Measurements from ENCODE around the gene DUSP22.

DUSP22 gene

GRCh38 chr6:327538-328116 is 35.3 kb downstream of the DUSP22 start:
- H3K4me1 ChIP-seq (ENCODE audit: control insufficient read depth, insufficient read depth, low read length), result no peaks in the 10 kb centered on the region
- H3K36me3 ChIP-seq (ENCODE audit: control insufficient read depth, insufficient read depth, low read length), result no peaks in the 10 kb centered on the region
- no peak overlapping the region for H3K9ac ChIP-seq (ENCODE audit: low read depth, low read length)
- no peak overlapping the region for H3K27ac ChIP-seq (ENCODE audit: low read depth, low read length)
- peaks cover 69% of the 10 kb centered on the region for H3K9me3 ChIP-seq (ENCODE audit: control insufficient read depth, insufficient read depth, low read length)
- H3K27me3 ChIP-seq (ENCODE audit: control insufficient read depth, insufficient read depth, low read length), result no peaks in the 10 kb centered on the region
- no peak overlapping the region for H3K4me3 ChIP-seq (ENCODE audit: low read depth, low read length)

- Histone ChIP-seq H3K9me3 (ENCODE audit: control insufficient read depth, insufficient read depth, low read length) (peaks cover 68% of the 10 kb centered on the region), H3K4me1 (ENCODE audit: control insufficient read depth, insufficient read depth, low read length) (no peaks in the 10 kb centered on the region), H3K27me3 (ENCODE audit: control insufficient read depth, insufficient read depth, low read length) (no peaks in the 10 kb centered on the region), H3K27ac (ENCODE audit: low read depth, low read length) (no peak overlapping the region), H3K36me3 (ENCODE audit: control insufficient read depth, insufficient read depth, low read length) (no peaks in the 10 kb centered on the region), H3K4me3 (ENCODE audit: low read depth, low read length) (no peak overlapping the region), H3K9ac (ENCODE audit: low read depth, low read length) (no peak overlapping the region)
Measured at GRCh38 chr6:328136-328670, 35.9 kb downstream of the DUSP22 start.

- no peaks in the 10 kb centered on the region for H3K27me3 ChIP-seq (ENCODE audit: control insufficient read depth, insufficient read depth, low read length)
- H3K4me3 ChIP-seq (ENCODE audit: low read depth, low read length), result no peak overlapping the region
- no peaks in the 10 kb centered on the region for H3K36me3 ChIP-seq (ENCODE audit: control insufficient read depth, insufficient read depth, low read length)
- no peaks in the 10 kb centered on the region for H3K4me1 ChIP-seq (ENCODE audit: control insufficient read depth, insufficient read depth, low read length)
- H3K9me3 ChIP-seq (ENCODE audit: control insufficient read depth, insufficient read depth, low read length), result peaks cover 72% of the 10 kb centered on the region
- H3K27ac ChIP-seq (ENCODE audit: low read depth, low read length), result no peak overlapping the region
- no peak overlapping the region for H3K9ac ChIP-seq (ENCODE audit: low read depth, low read length)
Measured at GRCh38 chr6:328924-329323, 36.6 kb downstream of the DUSP22 start.

GRCh38 chr6:329888-330691 is 37.8 kb downstream of the DUSP22 start:
- no peak overlapping the region for H3K27ac ChIP-seq (ENCODE audit: low read depth, low read length)
- no peak overlapping the region for H3K9ac ChIP-seq (ENCODE audit: low read depth, low read length)
- no peaks in the 10 kb centered on the region for H3K4me1 ChIP-seq (ENCODE audit: control insufficient read depth, insufficient read depth, low read length)

GRCh38 chr6:330948-331347 is 38.7 kb downstream of the DUSP22 start:
- Histone ChIP-seq H3K4me1 (ENCODE audit: control insufficient read depth, insufficient read depth, low read length) (no peaks in the 10 kb centered on the region), H3K9me3 (ENCODE audit: control insufficient read depth, insufficient read depth, low read length) (peaks cover 72% of the 10 kb centered on the region), H3K27me3 (ENCODE audit: control insufficient read depth, insufficient read depth, low read length) (no peaks in the 10 kb centered on the region), H3K9ac (ENCODE audit: low read depth, low read length) (no peak overlapping the region), H3K36me3 (ENCODE audit: control insufficient read depth, insufficient read depth, low read length) (no peaks in the 10 kb centered on the region), H3K27ac (ENCODE audit: low read depth, low read length) (no peak overlapping the region), H3K4me3 (ENCODE audit: low read depth, low read length) (no peak overlapping the region)

More at GRCh38 chr6:329888-330691, 37.8 kb downstream of the DUSP22 start:
- H3K4me3 ChIP-seq (ENCODE audit: low read depth, low read length), result no peak overlapping the region
- no peaks in the 10 kb centered on the region for H3K27me3 ChIP-seq (ENCODE audit: control insufficient read depth, insufficient read depth, low read length)
- peaks cover 68% of the 10 kb centered on the region for H3K9me3 ChIP-seq (ENCODE audit: control insufficient read depth, insufficient read depth, low read length)
- no peaks in the 10 kb centered on the region for H3K36me3 ChIP-seq (ENCODE audit: control insufficient read depth, insufficient read depth, low read length)

GRCh38 chr6:331622-332521 is 39.6 kb downstream of the DUSP22 start:
- Histone ChIP-seq H3K9me3 (ENCODE audit: control insufficient read depth, insufficient read depth, low read length) (peaks cover 77% of the 10 kb centered on the region), H3K27me3 (ENCODE audit: control insufficient read depth, insufficient read depth, low read length) (no peaks in the 10 kb centered on the region), H3K9ac (ENCODE audit: low read depth, low read length) (no peak overlapping the region), H3K4me3 (ENCODE audit: low read depth, low read length) (no peak overlapping the region), H3K27ac (ENCODE audit: low read depth, low read length) (no peak overlapping the region), H3K4me1 (ENCODE audit: control insufficient read depth, insufficient read depth, low read length) (no peaks in the 10 kb centered on the region), H3K36me3 (ENCODE audit: control insufficient read depth, insufficient read depth, low read length) (no peaks in the 10 kb centered on the region)

GRCh38 chr6:332671-333070 is 40.4 kb downstream of the DUSP22 start:
- Histone ChIP-seq H3K4me3 (ENCODE audit: low read depth, low read length) (no peak overlapping the region), H3K9ac (ENCODE audit: low read depth, low read length) (no peak overlapping the region), H3K27ac (ENCODE audit: low read depth, low read length) (no peak overlapping the region), H3K36me3 (ENCODE audit: control insufficient read depth, insufficient read depth, low read length) (no peaks in the 10 kb centered on the region), H3K9me3 (ENCODE audit: control insufficient read depth, insufficient read depth, low read length) (peaks cover 77% of the 10 kb centered on the region), H3K27me3 (ENCODE audit: control insufficient read depth, insufficient read depth, low read length) (no peaks in the 10 kb centered on the region), H3K4me1 (ENCODE audit: control insufficient read depth, insufficient read depth, low read length) (no peaks in the 10 kb centered on the region)

- Histone ChIP-seq H3K27ac (ENCODE audit: low read depth, low read length) (no peak overlapping the region), H3K36me3 (ENCODE audit: control insufficient read depth, insufficient read depth, low read length) (no peaks in the 10 kb centered on the region), H3K27me3 (ENCODE audit: control insufficient read depth, insufficient read depth, low read length) (no peaks in the 10 kb centered on the region), H3K4me1 (ENCODE audit: control insufficient read depth, insufficient read depth, low read length) (no peaks in the 10 kb centered on the region), H3K9me3 (ENCODE audit: control insufficient read depth, insufficient read depth, low read length) (peaks cover 76% of the 10 kb centered on the region), H3K4me3 (ENCODE audit: low read depth, low read length) (no peak overlapping the region), H3K9ac (ENCODE audit: low read depth, low read length) (no peak overlapping the region)
Measured at GRCh38 chr6:333379-334002, 41.2 kb downstream of the DUSP22 start.

- H3K27ac ChIP-seq (ENCODE audit: low read depth, low read length), result no peak overlapping the region
- peaks cover 73% of the 10 kb centered on the region for H3K9me3 ChIP-seq (ENCODE audit: control insufficient read depth, insufficient read depth, low read length)
- no peak overlapping the region for H3K4me3 ChIP-seq (ENCODE audit: low read depth, low read length)
- H3K9ac ChIP-seq (ENCODE audit: low read depth, low read length), result no peak overlapping the region
- H3K36me3 ChIP-seq (ENCODE audit: control insufficient read depth, insufficient read depth, low read length), result no peaks in the 10 kb centered on the region
- H3K27me3 ChIP-seq (ENCODE audit: control insufficient read depth, insufficient read depth, low read length), result no peaks in the 10 kb centered on the region
- no peaks in the 10 kb centered on the region for H3K4me1 ChIP-seq (ENCODE audit: control insufficient read depth, insufficient read depth, low read length)
Measured at GRCh38 chr6:334536-335510, 42.5 kb downstream of the DUSP22 start.

- Histone ChIP-seq H3K9ac (ENCODE audit: low read depth, low read length) (no peak overlapping the region), H3K4me1 (ENCODE audit: control insufficient read depth, insufficient read depth, low read length) (no peaks in the 10 kb centered on the region), H3K36me3 (ENCODE audit: control insufficient read depth, insufficient read depth, low read length) (no peaks in the 10 kb centered on the region), H3K4me3 (ENCODE audit: low read depth, low read length) (no peak overlapping the region), H3K27me3 (ENCODE audit: control insufficient read depth, insufficient read depth, low read length) (no peaks in the 10 kb centered on the region), H3K9me3 (ENCODE audit: control insufficient read depth, insufficient read depth, low read length) (peaks cover 70% of the 10 kb centered on the region), H3K27ac (ENCODE audit: low read depth, low read length) (no peak overlapping the region)
Measured at GRCh38 chr6:335572-335971, 43.3 kb downstream of the DUSP22 start.

Measured in HUES48 (cell line).